ENCODE data around the gene COL23A1.

COL23A1 gene

GRCh38 chr5:178210686-178211085 lies 379.5 kb downstream of the COL23A1 start:
- Histone ChIP-seq H3K27ac (ENCODE audit: extremely low read depth, low read depth, low read length) (no peak overlapping the region), H3K4me1 (ENCODE audit: control insufficient read depth, insufficient read depth, low read length) (peaks cover 6% of the 10 kb centered on the region; the same call in 1 of the 2 replicates), H3K9me3 (ENCODE audit: control insufficient read depth, insufficient read depth, low read depth, low read length) (no peaks in the 10 kb centered on the region), H3K4me3 (ENCODE audit: low read depth, low read length) (no peak overlapping the region), H3K36me3 (ENCODE audit: control insufficient read depth in 2 of 2, insufficient read depth in 1 of 2, low read length in 2 of 2) (peaks cover 20 to 100% of the 10 kb centered on the region in 2 experiments)
- POLR2A ChIA-PET: interaction anchor here (0.7 to 0.9 kb wide), 2 partner anchors 9 to 26 kb away, joined by 3 to 4 read pairs; no protein-coding TSS in a partner anchor
- CTCF ChIA-PET: interaction anchor here (0.9 kb wide), 1 partner anchor 18 kb away, joined by 4 read pairs; no protein-coding TSS in a partner anchor
- no peak for TF ChIP-seq SCRT2 (tag by site-specific recombination; IDR thresholded peaks at IDR 0.05)
- TF ChIP-seq MYNN (tag by site-specific recombination; IDR thresholded peaks at IDR 0.05; ENCODE audit: borderline replicate concordance): no peak

- Histone ChIP-seq H3K9me3 (ENCODE audit: control insufficient read depth, insufficient read depth, low read depth, low read length) (no peaks in the 10 kb centered on the region), H3K36me3 (ENCODE audit: control insufficient read depth in 2 of 2, insufficient read depth in 1 of 2, low read length in 2 of 2) (peaks cover 20 to 99% of the 10 kb centered on the region in 2 experiments), H3K4me1 (ENCODE audit: control insufficient read depth, insufficient read depth, low read length) (peaks cover 6% of the 10 kb centered on the region; the same call in 1 of the 2 replicates), H3K4me3 (ENCODE audit: low read depth, low read length) (no peak overlapping the region), H3K27ac (ENCODE audit: extremely low read depth, low read depth, low read length) (peak overlapping the region; percentile 3; the same call in 1 of the 2 replicates)
- no peak for TF ChIP-seq HIC1 (tag by site-specific recombination; IDR thresholded peaks at IDR 0.05)
- TF ChIP-seq ZNF776 (tag by site-specific recombination; IDR thresholded peaks at IDR 0.05; ENCODE audit: borderline replicate concordance): no peak
- no peak for TF ChIP-seq ZNF585B (tag by site-specific recombination; IDR thresholded peaks at IDR 0.05)
- TF ChIP-seq ZNF654 (tag by site-specific recombination; IDR thresholded peaks at IDR 0.05; ENCODE audit: low read depth): no peak
- no peak for TF ChIP-seq OVOL3 (tag by site-specific recombination; IDR thresholded peaks at IDR 0.05)
- TF ChIP-seq ZNF239 (tag by site-specific recombination; IDR thresholded peaks at IDR 0.05): no peak
- no peak for TF ChIP-seq ZNF704 (tag by site-specific recombination; IDR thresholded peaks at IDR 0.05)
- no peak for TF ChIP-seq ZNF76 (tag by site-specific recombination; IDR thresholded peaks at IDR 0.05; ENCODE audit: borderline replicate concordance, low read depth)
- no peak for TF ChIP-seq ZNF791 (tag by site-specific recombination; IDR thresholded peaks at IDR 0.05)
- TF ChIP-seq ZNF624 (tag by site-specific recombination; IDR thresholded peaks at IDR 0.05): no peak
- no peak for TF ChIP-seq YY2 (tag by site-specific recombination; IDR thresholded peaks at IDR 0.05)
- no peak for TF ChIP-seq GLI2 (tag by site-specific recombination; IDR thresholded peaks at IDR 0.05; ENCODE audit: borderline replicate concordance, low read depth)
- no peak for TF ChIP-seq ZEB2 (tag by site-specific recombination; IDR thresholded peaks at IDR 0.05)
- TF ChIP-seq ZBTB8A (tag by site-specific recombination; IDR thresholded peaks at IDR 0.05): no peak
- no peak for TF ChIP-seq ZNF701 (tag by site-specific recombination; IDR thresholded peaks at IDR 0.05)
- no peak for TF ChIP-seq CTCF (tag by site-specific recombination; IDR thresholded peaks at IDR 0.05)
- POLR2A ChIA-PET: interaction anchor here (0.6 kb wide), 1 partner anchor 10 kb away, joined by 4 read pairs; no protein-coding TSS in a partner anchor
- CTCF ChIA-PET: no interaction called here
Observed at GRCh38 chr5:178210073-178210535, 380.1 kb downstream of the COL23A1 start.

Data from HEK293 (cell line).